H1 (cell line): ENCODE results near the gene SNF8. TPM values are rescaled to one million over a fixed set of nuclear protein-coding genes. Genes with fewer than 3 reads are reported as not detected.

Experiments
- BRCA1 ChIP-seq: IDR thresholded peaks from 2 replicates; pipeline ENCODE4 v1.6.1; 2012; ENCODE audit warnings: low read depth, low read length, improper control_type of control experiment
- CBX8 ChIP-seq: fragments of 300-800, 300-1000 bp; sonication (generic); IDR thresholded peaks from 2 replicates; pipeline ENCODE4 v1.7.1; 2016; ENCODE audit warnings: low read depth, low read length, borderline replicate concordance
- EZH2 ChIP-seq: fragments of 200-600 bp; sonication (generic); IDR thresholded peaks from 2 replicates; pipeline ENCODE4 v1.7.1; 2012; ENCODE audit warnings: low read depth, mild to moderate bottlenecking, moderate library complexity, low read length, inconsistent platforms; ENCODE audit not compliant: severe bottlenecking
- HDAC2 ChIP-seq, 2 experiments: fragments of 300-600 bp in 1 of 2; sonication (generic) in 1 of 2; IDR thresholded peaks; 2 replicates each; pipeline ENCODE4 v1.6.1; 2011 to 2012; ENCODE audit warnings: low read depth in 2 of 2, low read length in 2 of 2, mild to moderate bottlenecking in 2 of 2, moderate library complexity in 2 of 2, borderline replicate concordance in 1 of 2, inconsistent platforms in 1 of 2
- polyA plus RNA-seq, 7 experiments: library from polyadenylated mRNA; depleted of rRNA in 3 of 7; stranded (reverse) in 5 of 7; unstranded in 2 of 7; fragments of >200 nt in 5 of 7; fragments of 200-250 nt in 2 of 7; gene quantifications; 1 replicate in 5 of 7; 2 replicates in 1 of 7; 4 replicates in 1 of 7; pipeline versions ENCODE4 v1.2.1 to v1.2.3, GENCODE V29; 2011 to 2013; ENCODE audit warnings: missing spikeins in 2 of 7, mixed read lengths in 2 of 7
- total RNA-seq: library from RNA; stranded (reverse); fragmentation: NEBNext Ultra II Directional; extraction: Animal tissue kit (Norgen Biotek cat#: 25700); gene quantifications from 2 replicates; pipeline ENCODE4 v1.2.1, GENCODE V29; 2021
- TF ChIP-seq, protein P1 (sequence below): fragments of 300-600 bp; sonication (generic); IDR thresholded peaks from 2 replicates; pipeline ENCODE4 v1.7.1; 2012; ENCODE audit warnings: low read length, moderate library complexity, mild to moderate bottlenecking, inconsistent platforms; ENCODE audit not compliant: insufficient replicate concordance

SNF8 gene
- total and polyA plus RNA-seq, 2 of the 8 experiments (the other 6 are each of a cell fraction or from before 2014, with no cell fraction given): 132 to 133 TPM

- no peak for TF ChIP-seq EZH2
- no peak for TF ChIP-seq CBX8
- TF ChIP-seq, protein P1, sequence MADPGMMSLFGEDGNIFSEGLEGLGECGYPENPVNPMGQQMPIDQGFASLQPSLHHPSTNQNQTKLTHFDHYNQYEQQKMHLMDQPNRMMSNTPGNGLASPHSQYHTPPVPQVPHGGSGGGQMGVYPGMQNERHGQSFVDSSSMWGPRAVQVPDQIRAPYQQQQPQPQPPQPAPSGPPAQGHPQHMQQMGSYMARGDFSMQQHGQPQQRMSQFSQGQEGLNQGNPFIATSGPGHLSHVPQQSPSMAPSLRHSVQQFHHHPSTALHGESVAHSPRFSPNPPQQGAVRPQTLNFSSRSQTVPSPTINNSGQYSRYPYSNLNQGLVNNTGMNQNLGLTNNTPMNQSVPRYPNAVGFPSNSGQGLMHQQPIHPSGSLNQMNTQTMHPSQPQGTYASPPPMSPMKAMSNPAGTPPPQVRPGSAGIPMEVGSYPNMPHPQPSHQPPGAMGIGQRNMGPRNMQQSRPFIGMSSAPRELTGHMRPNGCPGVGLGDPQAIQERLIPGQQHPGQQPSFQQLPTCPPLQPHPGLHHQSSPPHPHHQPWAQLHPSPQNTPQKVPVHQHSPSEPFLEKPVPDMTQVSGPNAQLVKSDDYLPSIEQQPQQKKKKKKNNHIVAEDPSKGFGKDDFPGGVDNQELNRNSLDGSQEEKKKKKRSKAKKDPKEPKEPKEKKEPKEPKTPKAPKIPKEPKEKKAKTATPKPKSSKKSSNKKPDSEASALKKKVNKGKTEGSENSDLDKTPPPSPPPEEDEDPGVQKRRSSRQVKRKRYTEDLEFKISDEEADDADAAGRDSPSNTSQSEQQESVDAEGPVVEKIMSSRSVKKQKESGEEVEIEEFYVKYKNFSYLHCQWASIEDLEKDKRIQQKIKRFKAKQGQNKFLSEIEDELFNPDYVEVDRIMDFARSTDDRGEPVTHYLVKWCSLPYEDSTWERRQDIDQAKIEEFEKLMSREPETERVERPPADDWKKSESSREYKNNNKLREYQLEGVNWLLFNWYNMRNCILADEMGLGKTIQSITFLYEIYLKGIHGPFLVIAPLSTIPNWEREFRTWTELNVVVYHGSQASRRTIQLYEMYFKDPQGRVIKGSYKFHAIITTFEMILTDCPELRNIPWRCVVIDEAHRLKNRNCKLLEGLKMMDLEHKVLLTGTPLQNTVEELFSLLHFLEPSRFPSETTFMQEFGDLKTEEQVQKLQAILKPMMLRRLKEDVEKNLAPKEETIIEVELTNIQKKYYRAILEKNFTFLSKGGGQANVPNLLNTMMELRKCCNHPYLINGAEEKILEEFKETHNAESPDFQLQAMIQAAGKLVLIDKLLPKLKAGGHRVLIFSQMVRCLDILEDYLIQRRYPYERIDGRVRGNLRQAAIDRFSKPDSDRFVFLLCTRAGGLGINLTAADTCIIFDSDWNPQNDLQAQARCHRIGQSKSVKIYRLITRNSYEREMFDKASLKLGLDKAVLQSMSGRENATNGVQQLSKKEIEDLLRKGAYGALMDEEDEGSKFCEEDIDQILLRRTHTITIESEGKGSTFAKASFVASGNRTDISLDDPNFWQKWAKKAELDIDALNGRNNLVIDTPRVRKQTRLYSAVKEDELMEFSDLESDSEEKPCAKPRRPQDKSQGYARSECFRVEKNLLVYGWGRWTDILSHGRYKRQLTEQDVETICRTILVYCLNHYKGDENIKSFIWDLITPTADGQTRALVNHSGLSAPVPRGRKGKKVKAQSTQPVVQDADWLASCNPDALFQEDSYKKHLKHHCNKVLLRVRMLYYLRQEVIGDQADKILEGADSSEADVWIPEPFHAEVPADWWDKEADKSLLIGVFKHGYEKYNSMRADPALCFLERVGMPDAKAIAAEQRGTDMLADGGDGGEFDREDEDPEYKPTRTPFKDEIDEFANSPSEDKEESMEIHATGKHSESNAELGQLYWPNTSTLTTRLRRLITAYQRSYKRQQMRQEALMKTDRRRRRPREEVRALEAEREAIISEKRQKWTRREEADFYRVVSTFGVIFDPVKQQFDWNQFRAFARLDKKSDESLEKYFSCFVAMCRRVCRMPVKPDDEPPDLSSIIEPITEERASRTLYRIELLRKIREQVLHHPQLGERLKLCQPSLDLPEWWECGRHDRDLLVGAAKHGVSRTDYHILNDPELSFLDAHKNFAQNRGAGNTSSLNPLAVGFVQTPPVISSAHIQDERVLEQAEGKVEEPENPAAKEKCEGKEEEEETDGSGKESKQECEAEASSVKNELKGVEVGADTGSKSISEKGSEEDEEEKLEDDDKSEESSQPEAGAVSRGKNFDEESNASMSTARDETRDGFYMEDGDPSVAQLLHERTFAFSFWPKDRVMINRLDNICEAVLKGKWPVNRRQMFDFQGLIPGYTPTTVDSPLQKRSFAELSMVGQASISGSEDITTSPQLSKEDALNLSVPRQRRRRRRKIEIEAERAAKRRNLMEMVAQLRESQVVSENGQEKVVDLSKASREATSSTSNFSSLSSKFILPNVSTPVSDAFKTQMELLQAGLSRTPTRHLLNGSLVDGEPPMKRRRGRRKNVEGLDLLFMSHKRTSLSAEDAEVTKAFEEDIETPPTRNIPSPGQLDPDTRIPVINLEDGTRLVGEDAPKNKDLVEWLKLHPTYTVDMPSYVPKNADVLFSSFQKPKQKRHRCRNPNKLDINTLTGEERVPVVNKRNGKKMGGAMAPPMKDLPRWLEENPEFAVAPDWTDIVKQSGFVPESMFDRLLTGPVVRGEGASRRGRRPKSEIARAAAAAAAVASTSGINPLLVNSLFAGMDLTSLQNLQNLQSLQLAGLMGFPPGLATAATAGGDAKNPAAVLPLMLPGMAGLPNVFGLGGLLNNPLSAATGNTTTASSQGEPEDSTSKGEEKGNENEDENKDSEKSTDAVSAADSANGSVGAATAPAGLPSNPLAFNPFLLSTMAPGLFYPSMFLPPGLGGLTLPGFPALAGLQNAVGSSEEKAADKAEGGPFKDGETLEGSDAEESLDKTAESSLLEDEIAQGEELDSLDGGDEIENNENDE: no peak
- no peak for TF ChIP-seq HDAC2 (IDR thresholded peaks at IDR 0.05; ENCODE audit: borderline replicate concordance in 1 of 2, low read depth in 2 of 2, low read length in 2 of 2)
- no peak for TF ChIP-seq BRCA1
Observed at GRCh38 chr17:48992444-48992843, 47.8 kb upstream of the SNF8 start (continued).
